WTC11 (cell line): ENCODE data around the gene VGLL3. TPM values are rescaled to one million over a fixed set of nuclear protein-coding genes. Genes with fewer than 3 reads are reported as not detected.

ENCODE experiments used
- ATAC-seq: fragments of 200-7000 bp; cut with Tn5 transposase; 2 replicates; pipeline ENCODE4 v1.10.0; 2021; ENCODE audit warnings: mild to moderate bottlenecking, moderate library complexity
- CTCF ChIA-PET: fragments of 300-600 bp; sonication (Branson Sonifier 250); formaldehyde crosslinking; loops from one replicate; lab custom pipeline; 2021; ENCODE audit warnings: antibody characterized with exemption; lab: Charles Lee
- POLR2A ChIA-PET: fragments of 350-600 bp; sonication (Branson Sonifier 250); formaldehyde crosslinking; loops from one replicate; lab custom pipeline; 2021; ENCODE audit warnings: antibody characterized with exemption; lab: Charles Lee
- DNase-seq: peaks from one replicate; pipeline ENCODE4 v3.0.0; 2021; ENCODE audit warnings: low spot score
- H3K27ac Mint-ChIP-seq: 2 replicates; pipeline ENCODE4 v1.8.0; 2021; ENCODE audit warnings: mixed read lengths
- H3K27me3 Mint-ChIP-seq: 2 replicates; pipeline ENCODE4 v1.8.0; 2021; ENCODE audit warnings: low read depth, mild to moderate bottlenecking, moderate library complexity, mixed read lengths
- H3K36me3 Mint-ChIP-seq: 2 replicates; pipeline ENCODE4 v1.8.0; 2021; ENCODE audit warnings: mixed read lengths
- H3K4me1 Mint-ChIP-seq: 2 replicates; pipeline ENCODE4 v1.8.0; 2022; ENCODE audit warnings: mixed read lengths
- H3K4me3 Mint-ChIP-seq: 2 replicates; pipeline ENCODE4 v1.8.0; 2021; ENCODE audit warnings: mild to moderate bottlenecking, moderate library complexity, mixed read lengths
- H3K9me3 Mint-ChIP-seq: 2 replicates; pipeline ENCODE4 v1.8.0; 2021; ENCODE audit warnings: mixed read lengths
- ATF6 ChIP-seq: sonication (generic); formaldehyde crosslinking; IDR thresholded peaks from 2 replicates; pipeline ENCODE4 v1.8.1; 2023; ENCODE audit warnings: mild to moderate bottlenecking, missing genetic modification reagents
- CREM ChIP-seq: sonication (generic); formaldehyde crosslinking; IDR thresholded peaks from 2 replicates; pipeline ENCODE4 v1.8.1; 2022; ENCODE audit warnings: mild to moderate bottlenecking, missing genetic modification reagents, moderate library complexity
- EMX1 ChIP-seq: fragments of 250-450 bp; sonication (Bioruptor Pico); IDR thresholded peaks from 2 replicates; pipeline ENCODE4 v1.8.0; 2021; ENCODE audit warnings: mild to moderate bottlenecking
- ETV6 ChIP-seq: sonication (generic); formaldehyde crosslinking; IDR thresholded peaks from 2 replicates; pipeline ENCODE4 v1.8.1; 2022; ENCODE audit warnings: mild to moderate bottlenecking, missing genetic modification reagents
- HMGA2 ChIP-seq: fragments of 250-450 bp; sonication (Bioruptor Pico); IDR thresholded peaks from 2 replicates; pipeline ENCODE4 v1.4.0; 2021; ENCODE audit warnings: mild to moderate bottlenecking, moderate library complexity
- IRF1 ChIP-seq: sonication (generic); formaldehyde crosslinking; IDR thresholded peaks from 2 replicates; pipeline ENCODE4 v1.8.0; 2023; ENCODE audit warnings: missing genetic modification reagents
- KAT7 ChIP-seq: sonication (generic); formaldehyde crosslinking; IDR thresholded peaks from 2 replicates; pipeline ENCODE4 v1.8.1; 2023; ENCODE audit warnings: missing genetic modification reagents, mild to moderate bottlenecking, borderline replicate concordance
- NFYB ChIP-seq: sonication (generic); formaldehyde crosslinking; conservative IDR thresholded peaks from 2 replicates; pipeline ENCODE4 v1.8.0; 2022; ENCODE audit warnings: low read depth, missing genetic modification reagents
- NR3C1 ChIP-seq: sonication (generic); formaldehyde crosslinking; conservative IDR thresholded peaks from 2 replicates; pipeline ENCODE4 v1.8.1; 2023; ENCODE audit warnings: low read depth, mild to moderate bottlenecking, missing genetic modification reagents
- RELA ChIP-seq: sonication (generic); formaldehyde crosslinking; IDR thresholded peaks from 2 replicates; pipeline ENCODE4 v1.8.1; 2022; ENCODE audit warnings: missing genetic modification reagents, mild to moderate bottlenecking, borderline replicate concordance
- TP53 ChIP-seq: sonication (generic); formaldehyde crosslinking; IDR thresholded peaks from 2 replicates; pipeline ENCODE4 v1.8.1; 2023; ENCODE audit warnings: mild to moderate bottlenecking, missing genetic modification reagents
- ZMAT4 ChIP-seq: fragments of 250-450 bp; sonication (Bioruptor Pico); IDR thresholded peaks from 2 replicates; pipeline ENCODE4 v1.9.0; 2021; ENCODE audit warnings: mild to moderate bottlenecking
- ZNF317 ChIP-seq: sonication (generic); formaldehyde crosslinking; IDR thresholded peaks from 2 replicates; pipeline ENCODE4 v1.8.1; 2023; ENCODE audit warnings: low read depth, mild to moderate bottlenecking, moderate library complexity, missing genetic modification reagents, borderline replicate concordance
- ZNF423 ChIP-seq: fragments of 250-450 bp; sonication (Bioruptor Pico); IDR thresholded peaks from 2 replicates; pipeline ENCODE4 v2.1.2; 2022; ENCODE audit warnings: mild to moderate bottlenecking, moderate library complexity
- total RNA-seq: library from RNA; stranded (reverse); gene quantifications from 3 replicates; pipeline ENCODE4 v1.2.3, GENCODE V29; 2021
- TF ChIP-seq, protein P1 (sequence below): sonication (generic); formaldehyde crosslinking; IDR thresholded peaks from 2 replicates; pipeline ENCODE4 v1.8.0; 2023; ENCODE audit warnings: missing genetic modification reagents, mild to moderate bottlenecking, borderline replicate concordance
- TF ChIP-seq, protein P2 (sequence below): sonication (generic); formaldehyde crosslinking; IDR thresholded peaks from 2 replicates; pipeline ENCODE4 v1.8.1; 2023; ENCODE audit warnings: mild to moderate bottlenecking, missing genetic modification reagents

Gene VGLL3
- total RNA-seq, 1 experiment from 2014 or later, result 10.4 TPM

DNA sequence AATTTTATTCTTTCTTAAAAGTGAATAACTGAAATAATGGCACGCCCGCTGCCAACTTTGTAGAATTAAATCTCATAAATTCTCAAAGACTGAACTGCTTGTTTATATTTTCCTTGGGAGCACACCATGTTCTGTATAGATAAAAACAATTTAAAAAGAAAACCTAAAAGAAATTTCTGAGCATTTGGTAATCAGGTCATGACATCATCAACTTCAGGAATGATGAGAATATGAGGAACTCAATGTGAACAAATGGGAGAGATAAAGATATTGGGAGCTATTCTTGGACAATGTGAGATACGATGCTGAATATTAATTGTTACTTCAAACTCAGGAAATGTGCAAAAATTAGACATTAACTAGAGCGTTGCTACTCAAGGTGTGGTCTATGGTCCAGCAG is 10.0 kb upstream of the VGLL3 start (continued):
- TF ChIP-seq NFYB (CRISPR knock-in tag) (no peak), NR3C1 (no peak), EMX1 (CRISPR knock-in tag) (no peak), KAT7 (CRISPR knock-in tag) (no peak), IRF1 (CRISPR knock-in tag) (no peak), TP53 (no peak), ZNF423 (CRISPR knock-in tag) (no peak), ETV6 (CRISPR knock-in tag) (no peak), HMGA2 (no peak), ATF6 (CRISPR knock-in tag) (no peak), ZNF317 (CRISPR knock-in tag) (no peak)
- TF ChIP-seq, protein P1, sequence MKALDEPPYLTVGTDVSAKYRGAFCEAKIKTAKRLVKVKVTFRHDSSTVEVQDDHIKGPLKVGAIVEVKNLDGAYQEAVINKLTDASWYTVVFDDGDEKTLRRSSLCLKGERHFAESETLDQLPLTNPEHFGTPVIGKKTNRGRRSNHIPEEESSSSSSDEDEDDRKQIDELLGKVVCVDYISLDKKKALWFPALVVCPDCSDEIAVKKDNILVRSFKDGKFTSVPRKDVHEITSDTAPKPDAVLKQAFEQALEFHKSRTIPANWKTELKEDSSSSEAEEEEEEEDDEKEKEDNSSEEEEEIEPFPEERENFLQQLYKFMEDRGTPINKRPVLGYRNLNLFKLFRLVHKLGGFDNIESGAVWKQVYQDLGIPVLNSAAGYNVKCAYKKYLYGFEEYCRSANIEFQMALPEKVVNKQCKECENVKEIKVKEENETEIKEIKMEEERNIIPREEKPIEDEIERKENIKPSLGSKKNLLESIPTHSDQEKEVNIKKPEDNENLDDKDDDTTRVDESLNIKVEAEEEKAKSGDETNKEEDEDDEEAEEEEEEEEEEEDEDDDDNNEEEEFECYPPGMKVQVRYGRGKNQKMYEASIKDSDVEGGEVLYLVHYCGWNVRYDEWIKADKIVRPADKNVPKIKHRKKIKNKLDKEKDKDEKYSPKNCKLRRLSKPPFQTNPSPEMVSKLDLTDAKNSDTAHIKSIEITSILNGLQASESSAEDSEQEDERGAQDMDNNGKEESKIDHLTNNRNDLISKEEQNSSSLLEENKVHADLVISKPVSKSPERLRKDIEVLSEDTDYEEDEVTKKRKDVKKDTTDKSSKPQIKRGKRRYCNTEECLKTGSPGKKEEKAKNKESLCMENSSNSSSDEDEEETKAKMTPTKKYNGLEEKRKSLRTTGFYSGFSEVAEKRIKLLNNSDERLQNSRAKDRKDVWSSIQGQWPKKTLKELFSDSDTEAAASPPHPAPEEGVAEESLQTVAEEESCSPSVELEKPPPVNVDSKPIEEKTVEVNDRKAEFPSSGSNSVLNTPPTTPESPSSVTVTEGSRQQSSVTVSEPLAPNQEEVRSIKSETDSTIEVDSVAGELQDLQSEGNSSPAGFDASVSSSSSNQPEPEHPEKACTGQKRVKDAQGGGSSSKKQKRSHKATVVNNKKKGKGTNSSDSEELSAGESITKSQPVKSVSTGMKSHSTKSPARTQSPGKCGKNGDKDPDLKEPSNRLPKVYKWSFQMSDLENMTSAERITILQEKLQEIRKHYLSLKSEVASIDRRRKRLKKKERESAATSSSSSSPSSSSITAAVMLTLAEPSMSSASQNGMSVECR (CRISPR knock-in tag), result no peak

GRCh38 chr3:86998569-86998968 is 7.6 kb upstream of the VGLL3 start:
- Mint-ChIP-seq H3K27me3 (no peaks in the 10 kb centered on the region), H3K27ac (no peak overlapping the region), H3K4me1 (peaks cover 16% of the 10 kb centered on the region), H3K36me3 (no peaks in the 10 kb centered on the region), H3K9me3 (no peaks in the 10 kb centered on the region), H3K4me3 (no peak overlapping the region)
- ChIA-PET CTCF (no interaction called here), POLR2A (no interaction called here)
- DNase-seq (no peak), ATAC-seq (no peak)
- TF ChIP-seq RELA (CRISPR knock-in tag), result no peak
- no peak for TF ChIP-seq ZMAT4 (CRISPR knock-in tag)
- TF ChIP-seq, protein P2, sequence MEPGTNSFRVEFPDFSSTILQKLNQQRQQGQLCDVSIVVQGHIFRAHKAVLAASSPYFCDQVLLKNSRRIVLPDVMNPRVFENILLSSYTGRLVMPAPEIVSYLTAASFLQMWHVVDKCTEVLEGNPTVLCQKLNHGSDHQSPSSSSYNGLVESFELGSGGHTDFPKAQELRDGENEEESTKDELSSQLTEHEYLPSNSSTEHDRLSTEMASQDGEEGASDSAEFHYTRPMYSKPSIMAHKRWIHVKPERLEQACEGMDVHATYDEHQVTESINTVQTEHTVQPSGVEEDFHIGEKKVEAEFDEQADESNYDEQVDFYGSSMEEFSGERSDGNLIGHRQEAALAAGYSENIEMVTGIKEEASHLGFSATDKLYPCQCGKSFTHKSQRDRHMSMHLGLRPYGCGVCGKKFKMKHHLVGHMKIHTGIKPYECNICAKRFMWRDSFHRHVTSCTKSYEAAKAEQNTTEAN (CRISPR knock-in tag), result no peak
- TF ChIP-seq CREM (CRISPR knock-in tag), result no peak
